Measurements from ENCODE around the gene CLDN4.

Gene CLDN4

GRCh38 chr7:73828972-73829371 is 1.8 kb upstream of the CLDN4 start:
- no peaks in the 10 kb centered on the region; the same call in 1 of the 2 replicates for H3F3A ChIP-seq (ENCODE audit: low read depth)
- no peaks in the 10 kb centered on the region for H3K36me3 ChIP-seq (ENCODE audit: insufficient read depth, low read length)
- no peaks in the 10 kb centered on the region for H3K9me2 ChIP-seq (replicated peaks; ENCODE audit: low read depth, low read length)
- no peaks in the 10 kb centered on the region for H3K79me2 ChIP-seq (ENCODE audit: insufficient read depth, low read length)
- no peak for TF ChIP-seq EZH2phosphoT487 (IDR thresholded peaks at IDR 0.05; ENCODE audit: borderline replicate concordance)
- no peak for TF ChIP-seq CTCF (conservative IDR thresholded peaks at IDR 0.05; ENCODE audit: low read length)
- H3K9me3 ChIP-seq (ENCODE audit: insufficient read depth, low read depth, low read length): no peaks in the 10 kb centered on the region
- no peak overlapping the region for H3K4me3 ChIP-seq (ENCODE audit: low read length, poor library complexity, severe bottlenecking)
- no peaks in the 10 kb centered on the region for H4K20me1 ChIP-seq (ENCODE audit: insufficient read depth, low read length, poor library complexity, severe bottlenecking)
- no peak overlapping the region for H2AFZ ChIP-seq (ENCODE audit: low read length)
- no peak overlapping the region for H3K4me2 ChIP-seq (ENCODE audit: low read depth, low read length, poor library complexity, severe bottlenecking)
- H3K9ac ChIP-seq (ENCODE audit: low read depth, low read length, poor library complexity, severe bottlenecking): no peak overlapping the region
- H3K27me3 ChIP-seq (ENCODE audit: insufficient read depth, low read length, poor library complexity, severe bottlenecking): no peaks in the 10 kb centered on the region
- H3K4me1 ChIP-seq (ENCODE audit: insufficient read depth, low read length, poor library complexity, severe bottlenecking): peaks cover 26% of the 10 kb centered on the region

GRCh38 chr7:73829505-73829904 is 1.3 kb upstream of the CLDN4 start:
- Histone ChIP-seq H2AFZ (ENCODE audit: low read length) (no peak overlapping the region), H3F3A (ENCODE audit: low read depth) (no peaks in the 10 kb centered on the region; the same call in 1 of the 2 replicates), H3K9me3 (ENCODE audit: insufficient read depth, low read depth, low read length) (no peaks in the 10 kb centered on the region), H3K36me3 (ENCODE audit: insufficient read depth, low read length) (no peaks in the 10 kb centered on the region), H3K4me1 (ENCODE audit: insufficient read depth, low read length, poor library complexity, severe bottlenecking) (peaks cover 26% of the 10 kb centered on the region), H3K79me2 (ENCODE audit: insufficient read depth, low read length) (no peaks in the 10 kb centered on the region), H3K4me3 (ENCODE audit: low read length, poor library complexity, severe bottlenecking) (no peak overlapping the region), H3K9me2 (replicated peaks; ENCODE audit: low read depth, low read length) (no peaks in the 10 kb centered on the region), H3K4me2 (ENCODE audit: low read depth, low read length, poor library complexity, severe bottlenecking) (no peak overlapping the region), H4K20me1 (ENCODE audit: insufficient read depth, low read length, poor library complexity, severe bottlenecking) (no peaks in the 10 kb centered on the region), H3K27me3 (ENCODE audit: insufficient read depth, low read length, poor library complexity, severe bottlenecking) (no peaks in the 10 kb centered on the region), H3K9ac (ENCODE audit: low read depth, low read length, poor library complexity, severe bottlenecking) (no peak overlapping the region)
- TF ChIP-seq EZH2phosphoT487 (IDR thresholded peaks at IDR 0.05; ENCODE audit: borderline replicate concordance) (no peak), CTCF (conservative IDR thresholded peaks at IDR 0.05; ENCODE audit: low read length) (no peak)

- peak; percentile 23 for TF ChIP-seq CTCF (conservative IDR thresholded peaks at IDR 0.05; ENCODE audit: low read length)
- TF ChIP-seq EZH2phosphoT487 (IDR thresholded peaks at IDR 0.05; ENCODE audit: borderline replicate concordance): no peak
- no peak overlapping the region for H2AFZ ChIP-seq (ENCODE audit: low read length)
- peaks cover 26% of the 10 kb centered on the region for H3K4me1 ChIP-seq (ENCODE audit: insufficient read depth, low read length, poor library complexity, severe bottlenecking)
- no peak overlapping the region for H3K4me3 ChIP-seq (ENCODE audit: low read length, poor library complexity, severe bottlenecking)
- no peaks in the 10 kb centered on the region for H3K9me2 ChIP-seq (replicated peaks; ENCODE audit: low read depth, low read length)
- H3K4me2 ChIP-seq (ENCODE audit: low read depth, low read length, poor library complexity, severe bottlenecking): no peak overlapping the region
- no peaks in the 10 kb centered on the region for H3K27me3 ChIP-seq (ENCODE audit: insufficient read depth, low read length, poor library complexity, severe bottlenecking)
- no peaks in the 10 kb centered on the region; the same call in 1 of the 2 replicates for H3F3A ChIP-seq (ENCODE audit: low read depth)
- no peaks in the 10 kb centered on the region for H3K36me3 ChIP-seq (ENCODE audit: insufficient read depth, low read length)
- no peaks in the 10 kb centered on the region for H3K79me2 ChIP-seq (ENCODE audit: insufficient read depth, low read length)
- no peaks in the 10 kb centered on the region for H4K20me1 ChIP-seq (ENCODE audit: insufficient read depth, low read length, poor library complexity, severe bottlenecking)
- no peaks in the 10 kb centered on the region for H3K9me3 ChIP-seq (ENCODE audit: insufficient read depth, low read depth, low read length)
- no peak overlapping the region for H3K9ac ChIP-seq (ENCODE audit: low read depth, low read length, poor library complexity, severe bottlenecking)
Measured at GRCh38 chr7:73829921-73830680, 695 bp upstream of the CLDN4 start.
